ENCODE data around the gene IPP.
"Not testable (repeated sequence)": the region's sequence is repeated elsewhere in the genome, so short reads cannot be mapped to it uniquely, and the experiment has no call there.

- TF ChIP-seq CTCF (IDR thresholded peaks at IDR 0.05; ENCODE audit: low read depth, low read length, poor library complexity, severe bottlenecking); EZH2phosphoT487 (IDR thresholded peaks at IDR 0.05; ENCODE audit: borderline replicate concordance, low read length): not testable (repeated sequence)
Observed at GRCh38 chr1:45726007-45726406, 24.4 kb downstream of the IPP start.

Measured in DOHH2 (cell line).